Lower leg skin (tissue), 4 donors: ENCODE measurements around the gene IGSF11. TPM values are rescaled to one million over a fixed set of nuclear protein-coding genes. Genes with fewer than 3 reads are reported as not detected.

Experiments
- DNase-seq, 2 donors: peaks; one replicate each; pipeline ENCODE4 v3.0.0-alpha.2; 2019; ENCODE audit warnings: low spot score in 2 of 2
- H3K4me3 ChIP-seq: fragments of 200-600 bp; sonication (generic); 2 replicates; pipeline ENCODE4 v1.5.1; 2017; ENCODE audit warnings: mild to moderate bottlenecking, low read depth; ENCODE audit not compliant: poor library complexity, severe bottlenecking
- POLR2A ChIP-seq, 2 donors: fragments of 450-650 bp; IDR thresholded peaks; one replicate each; pipeline ENCODE4 v1.6.1; 2016 to 2017; ENCODE audit warnings: antibody characterized with exemption in 2 of 2, mild to moderate bottlenecking in 1 of 2, moderate library complexity in 1 of 2
- WGBS, 2 donors: methylation state at CpG; one replicate each; pipeline ENCODE4 v1.1.5; 2018; 5-methylcytosine and 5-hydroxymethylcytosine counted together
- intact Hi-C: fragments of 100-400 bp; cut with DNase I; formaldehyde crosslinking; loops from one replicate; pipeline ENCODE4 v1.15.0; 2023; ENCODE audit warnings: low total_unique reads
- total RNA-seq, 4 donors: library from RNA; depleted of rRNA; stranded (reverse); fragments of >200 nt; gene quantifications; one replicate each; pipeline ENCODE4 v1.1.0, GENCODE V29; 2016
- TF ChIP-seq, protein P1 (sequence below), 3 donors: fragments of 450-650 bp; IDR thresholded peaks; one replicate each; pipeline ENCODE4 v1.5.1; 2016; ENCODE audit warnings: antibody characterized with exemption in 3 of 3, mild to moderate bottlenecking in 3 of 3, moderate library complexity in 2 of 3

Gene IGSF11
- total RNA-seq, 4 donors from 2014 or later, result 1.1 to 3.1 (median 1.8) TPM

DNA sequence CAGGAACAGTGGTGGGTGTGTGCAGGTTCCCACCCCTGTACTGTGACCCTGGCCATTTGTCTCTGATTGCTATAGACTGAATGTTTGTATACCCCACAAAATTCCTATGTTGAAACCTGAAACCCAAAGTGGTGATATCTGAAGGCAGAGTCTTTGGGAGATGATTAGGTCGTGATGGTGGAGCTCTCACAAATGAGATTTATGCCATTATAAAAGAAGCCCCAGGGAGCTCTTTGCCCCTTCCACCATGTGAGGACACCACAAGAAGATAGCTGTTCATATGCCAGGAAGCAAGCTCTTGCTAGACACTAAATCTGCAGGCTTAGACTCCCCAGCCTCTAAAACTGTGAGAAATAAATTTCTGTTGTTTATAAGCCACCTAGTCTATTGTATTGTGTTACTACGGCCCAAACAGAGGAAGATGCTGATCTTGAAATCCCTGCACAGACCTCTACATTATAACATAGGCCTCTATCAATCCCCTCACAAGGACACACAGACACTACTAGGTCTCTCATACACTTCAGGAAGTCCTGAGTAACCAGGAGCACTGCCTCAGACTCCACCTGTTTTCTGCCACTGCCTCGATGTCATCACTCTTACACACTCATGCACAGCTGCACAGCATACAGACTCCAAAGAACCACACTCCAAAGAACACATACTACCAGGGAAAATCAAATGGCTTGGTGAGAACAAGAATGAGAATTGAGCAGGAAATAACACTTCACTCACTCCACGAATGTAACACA lies 14.7 kb downstream of the IGSF11 start:
- no peak for TF ChIP-seq POLR2A (IDR thresholded peaks at IDR 0.05)
- TF ChIP-seq, protein P1, sequence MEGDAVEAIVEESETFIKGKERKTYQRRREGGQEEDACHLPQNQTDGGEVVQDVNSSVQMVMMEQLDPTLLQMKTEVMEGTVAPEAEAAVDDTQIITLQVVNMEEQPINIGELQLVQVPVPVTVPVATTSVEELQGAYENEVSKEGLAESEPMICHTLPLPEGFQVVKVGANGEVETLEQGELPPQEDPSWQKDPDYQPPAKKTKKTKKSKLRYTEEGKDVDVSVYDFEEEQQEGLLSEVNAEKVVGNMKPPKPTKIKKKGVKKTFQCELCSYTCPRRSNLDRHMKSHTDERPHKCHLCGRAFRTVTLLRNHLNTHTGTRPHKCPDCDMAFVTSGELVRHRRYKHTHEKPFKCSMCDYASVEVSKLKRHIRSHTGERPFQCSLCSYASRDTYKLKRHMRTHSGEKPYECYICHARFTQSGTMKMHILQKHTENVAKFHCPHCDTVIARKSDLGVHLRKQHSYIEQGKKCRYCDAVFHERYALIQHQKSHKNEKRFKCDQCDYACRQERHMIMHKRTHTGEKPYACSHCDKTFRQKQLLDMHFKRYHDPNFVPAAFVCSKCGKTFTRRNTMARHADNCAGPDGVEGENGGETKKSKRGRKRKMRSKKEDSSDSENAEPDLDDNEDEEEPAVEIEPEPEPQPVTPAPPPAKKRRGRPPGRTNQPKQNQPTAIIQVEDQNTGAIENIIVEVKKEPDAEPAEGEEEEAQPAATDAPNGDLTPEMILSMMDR (IDR thresholded peaks at IDR 0.05), result no peak
- H3K4me3 ChIP-seq, result no peak overlapping the region
- DNase-seq, result no peak
- WGBS, 2 donors, result 25 to 29% methylated on average over 4 of the region's 4 CpGs
- intact Hi-C loops, result no loop called here

DNA sequence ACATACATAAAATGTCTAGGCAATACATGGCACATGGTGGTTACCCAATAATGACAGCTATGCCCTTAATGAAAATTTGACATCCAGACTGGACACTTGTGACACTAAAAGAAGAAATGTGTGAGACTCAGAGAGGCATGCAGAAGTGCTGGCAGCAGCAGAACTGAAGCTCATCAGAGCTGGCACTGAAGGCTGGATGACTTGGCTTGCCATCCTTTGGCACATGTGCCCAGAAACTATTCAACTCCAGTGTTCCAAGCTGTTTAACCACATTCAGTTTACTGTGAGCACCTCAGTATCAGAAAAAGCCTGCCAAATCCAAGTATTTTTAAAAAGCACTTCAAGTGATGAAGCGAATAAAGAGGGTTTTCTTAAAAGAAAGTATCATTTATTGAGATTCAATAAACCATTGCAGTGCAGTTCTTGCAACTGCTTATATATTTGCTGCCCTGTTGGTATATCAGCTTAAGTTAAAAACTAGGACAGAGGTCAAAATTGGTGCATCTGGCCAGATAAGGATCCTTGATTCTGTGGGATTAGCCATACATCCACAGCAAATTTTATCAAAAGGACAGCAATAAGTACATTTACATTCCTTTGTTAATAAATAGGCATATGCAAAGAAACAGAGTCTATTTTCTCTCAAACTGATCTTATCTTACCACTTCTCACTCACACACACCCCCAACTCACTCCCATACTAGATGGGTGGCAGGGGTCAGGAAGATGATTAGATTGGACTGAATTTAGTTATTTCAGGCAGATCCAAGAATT lies 15.8 kb downstream of the IGSF11 start:
- WGBS, 2 donors, result 55 to 67% methylated on average over 1 of the region's 1 CpG
- intact Hi-C loops, result no loop called here
- no peak for DNase-seq
- TF ChIP-seq, protein P1 (IDR thresholded peaks at IDR 0.05), result no peak
- TF ChIP-seq POLR2A (IDR thresholded peaks at IDR 0.05), result no peak
- no peak overlapping the region for H3K4me3 ChIP-seq

DNA sequence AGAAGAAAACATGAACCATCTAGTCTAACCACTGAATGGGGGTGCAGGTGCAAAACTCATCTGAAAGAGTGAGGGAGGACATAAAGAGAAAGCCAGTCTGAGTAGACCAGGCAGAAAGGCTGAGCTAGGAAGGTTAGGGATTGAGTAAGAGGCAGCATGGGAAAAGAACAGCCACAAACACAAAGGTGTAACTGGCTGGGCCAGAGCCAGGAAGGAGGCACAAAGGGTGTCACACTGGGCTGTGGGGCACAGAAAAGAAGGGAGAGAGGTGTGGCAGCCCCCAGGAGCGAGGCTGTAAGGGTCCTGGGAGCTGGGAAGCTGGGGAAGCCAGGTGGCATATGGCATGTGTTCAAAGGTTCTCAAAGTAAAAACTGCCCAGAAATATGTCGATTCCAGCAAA lies 18.7 kb downstream of the IGSF11 start:
- intact Hi-C loops, result no loop called here

DNA sequence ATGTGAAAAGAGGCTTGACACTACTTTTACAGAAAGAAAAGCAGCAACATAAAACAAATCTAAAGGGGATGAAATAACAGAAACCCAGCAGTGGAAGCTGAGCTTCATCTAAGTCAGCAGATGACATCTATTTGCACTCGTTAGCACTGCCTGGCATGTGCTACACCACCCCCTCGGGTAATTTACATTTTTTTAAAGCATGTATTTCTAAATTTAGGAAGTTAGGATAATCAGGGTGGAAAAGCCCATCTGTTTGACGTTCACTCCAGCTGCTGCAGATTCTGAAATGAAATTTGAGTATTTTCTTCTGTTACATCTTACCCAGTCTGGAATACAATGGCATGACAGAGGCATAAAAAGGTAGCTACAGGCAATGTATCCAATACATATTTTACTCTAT lies 20.7 kb downstream of the IGSF11 start:
- no peak for DNase-seq
- intact Hi-C loops, result no loop called here
- H3K4me3 ChIP-seq, result no peak overlapping the region
- TF ChIP-seq POLR2A (IDR thresholded peaks at IDR 0.05), result no peak
- TF ChIP-seq, protein P1 (IDR thresholded peaks at IDR 0.05), result no peak
- 23 to 26% methylated on average over 3 of the region's 3 CpGs for WGBS, 2 donors

More for the DNA sequence above, 18.7 kb downstream of the IGSF11 start:
- TF ChIP-seq POLR2A (IDR thresholded peaks at IDR 0.05), result no peak
- TF ChIP-seq, protein P1 (IDR thresholded peaks at IDR 0.05), result no peak
- H3K4me3 ChIP-seq, result no peak overlapping the region
- no peak for DNase-seq
- WGBS, 2 donors, result 70 to 75% methylated on average over 2 of the region's 2 CpGs

DNA sequence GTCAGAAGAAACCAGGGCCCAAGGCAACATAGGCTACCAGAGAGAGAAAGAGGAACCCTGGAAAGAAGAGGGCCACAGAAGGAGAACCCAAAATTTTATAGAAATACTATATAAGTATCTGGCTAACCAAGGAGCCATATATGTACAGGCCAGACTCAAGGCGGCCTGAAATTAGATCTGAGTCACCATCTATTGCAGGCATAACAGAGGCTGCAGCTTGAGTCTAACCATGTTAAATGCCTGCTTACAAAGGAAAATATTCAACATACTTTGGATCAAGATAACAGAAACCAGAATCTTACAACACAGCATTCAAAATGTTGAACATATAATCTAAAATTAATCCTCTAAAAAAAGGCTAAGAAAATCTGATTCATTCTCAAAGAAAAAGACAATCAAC lies 23.1 kb downstream of the IGSF11 start:
- WGBS, 2 donors, result 87 to 92% methylated on average over 1 of the region's 1 CpG
- H3K4me3 ChIP-seq, result no peak overlapping the region
- TF ChIP-seq POLR2A (IDR thresholded peaks at IDR 0.05), result no peak
- TF ChIP-seq, protein P1 (IDR thresholded peaks at IDR 0.05), result no peak
- intact Hi-C loops, result no loop called here
- DNase-seq, result no peak
